Endothelial cell of umbilical vein (primary cell): Measurements from ENCODE around the gene ATXN7L2. TPM values are rescaled to one million over a fixed set of nuclear protein-coding genes. Genes with fewer than 3 reads are reported as not detected.

Source experiments
- BruUV-seq: library from RNA; stranded (reverse); fragments of 400-500 nt; replicated peaks from 2 replicates; lab custom pipeline; 2021; lab: Mats Ljungman, UMichigan
- CTCF ChIA-PET: fragments of 300-600, 350-600 bp; sonication (Branson Sonifier 250); formaldehyde crosslinking; loops from one replicate; lab custom pipeline; 2021; ENCODE audit warnings: antibody characterized with exemption, inconsistent platforms; lab: Charles Lee
- POLR2A ChIA-PET: fragments of 300-600, 350-600 bp; sonication (Branson Sonifier 250); formaldehyde crosslinking; loops from one replicate; lab custom pipeline; 2021; ENCODE audit warnings: antibody characterized with exemption, inconsistent platforms; lab: Charles Lee
- DNase-seq: peaks from one replicate; pipeline ENCODE4 v3.0.0-alpha.2; 2011; ENCODE audit warnings: low read depth, low spot score
- FAIRE-seq: peaks from 2 replicates; lab custom pipeline; 2011; peaks lifted over from hg19 to GRCh38; lab: Jason Lieb, UNC
- H2AFZ ChIP-seq: 2 replicates; pipeline ENCODE4 v1.6.0; 2012; ENCODE audit warnings: low read depth, low read length, control low read depth, inconsistent platforms
- H3K27ac ChIP-seq: 2 replicates; pipeline ENCODE4 v1.5.1; 2011; ENCODE audit warnings: low read depth, mild to moderate bottlenecking, control low read depth, low read length, moderate library complexity; ENCODE audit not compliant: insufficient read depth
- H3K27me3 ChIP-seq, 2 experiments: 2 replicates each; pipeline versions ENCODE4 v1.6.0 to v1.6.1; 2011; ENCODE audit warnings: low read length in 2 of 2, mixed read lengths in 1 of 2; ENCODE audit not compliant: control insufficient read depth in 2 of 2, insufficient read depth in 2 of 2
- H3K36me3 ChIP-seq, 2 experiments: 2 replicates in 1 of 2; 3 replicates in 1 of 2; pipeline ENCODE4 v1.5.1; 2011; ENCODE audit warnings: low read length in 2 of 2, mild to moderate bottlenecking in 1 of 2, moderate library complexity in 1 of 2; ENCODE audit not compliant: control insufficient read depth in 2 of 2, insufficient read depth in 2 of 2; ENCODE audit errors: extremely low read depth in 1 of 2
- H3K4me1 ChIP-seq: 3 replicates; pipeline ENCODE4 v1.5.1; 2011; ENCODE audit warnings: mild to moderate bottlenecking, low read length; ENCODE audit not compliant: control insufficient read depth, insufficient read depth; ENCODE audit errors: extremely low read depth
- H3K4me2 ChIP-seq: 2 replicates; pipeline ENCODE4 v1.6.1; 2011; ENCODE audit warnings: low read length, control low read depth, mixed read lengths; ENCODE audit not compliant: insufficient read depth
- H3K4me3 ChIP-seq, 3 experiments: fragments of 200-600 bp in 1 of 3; sonication (generic), shearing (Covaris generic) in 1 of 3; replicated peaks in 1 of 3; 2 replicates each; pipeline ENCODE4 v1.5.1; 2011 to 2016; ENCODE audit warnings: control low read depth in 3 of 3, low read length in 3 of 3, mild to moderate bottlenecking in 2 of 3, inconsistent platforms in 1 of 3, low read depth in 1 of 3, moderate library complexity in 1 of 3; ENCODE audit not compliant: insufficient read depth in 1 of 3
- H3K79me2 ChIP-seq: 2 replicates; pipeline ENCODE4 v1.6.0; 2012; ENCODE audit warnings: low read length, inconsistent platforms; ENCODE audit not compliant: control insufficient read depth, insufficient read depth
- H3K9ac ChIP-seq: replicated peaks from 2 replicates; pipeline ENCODE3; 2011; ENCODE audit warnings: low read length, control low read depth; ENCODE audit not compliant: insufficient read depth; ENCODE audit errors: extremely low read depth
- H3K9me1 ChIP-seq: replicated peaks from 3 replicates; pipeline ENCODE4 v1.6.0; 2011; ENCODE audit warnings: mild to moderate bottlenecking, low read length; ENCODE audit not compliant: control insufficient read depth, insufficient read depth; ENCODE audit errors: extremely low read depth
- H3K9me3 ChIP-seq: replicated peaks from 2 replicates; pipeline ENCODE4 v1.5.1; 2012; ENCODE audit warnings: low read length, inconsistent platforms; ENCODE audit not compliant: control insufficient read depth, insufficient read depth
- H4K20me1 ChIP-seq: replicated peaks from 2 replicates; pipeline ENCODE3; 2011; ENCODE audit warnings: mild to moderate bottlenecking, low read length; ENCODE audit not compliant: control insufficient read depth, insufficient read depth; ENCODE audit errors: extremely low read depth
- CTCF ChIP-seq, 2 donors: IDR thresholded peaks; 1 replicate in 1 of 2; 2 replicates in 1 of 2; pipeline ENCODE4 v1.5.1; 2011; ENCODE audit warnings: low read length in 2 of 2, mild to moderate bottlenecking in 2 of 2, moderate library complexity in 2 of 2, control low read depth in 1 of 2, inconsistent platforms in 1 of 2, low read depth in 1 of 2; ENCODE audit not compliant: insufficient read depth in 1 of 2; ENCODE audit errors: extremely low read depth in 1 of 2
- EZH2 ChIP-seq: IDR thresholded peaks from 2 replicates; pipeline ENCODE4 v1.6.1; 2012; ENCODE audit warnings: borderline replicate concordance, low read depth, mild to moderate bottlenecking, moderate library complexity, low read length, inconsistent platforms; ENCODE audit not compliant: severe bottlenecking
- FOS ChIP-seq: IDR thresholded peaks from 2 replicates; pipeline ENCODE4 v1.6.1; 2011; ENCODE audit warnings: mild to moderate bottlenecking, low read length, moderate library complexity, borderline replicate concordance; ENCODE audit not compliant: insufficient read depth
- GATA2 ChIP-seq: IDR thresholded peaks from 2 replicates; pipeline ENCODE4 v1.7.0; 2011; ENCODE audit warnings: low read depth, mild to moderate bottlenecking, moderate library complexity, mixed read lengths, low read length; ENCODE audit not compliant: insufficient read length, insufficient read depth
- JUN ChIP-seq: IDR thresholded peaks from 2 replicates; pipeline ENCODE4 v1.6.1; 2011; ENCODE audit warnings: borderline replicate concordance, low read depth; ENCODE audit not compliant: insufficient read length, insufficient read depth
- MAX ChIP-seq: IDR thresholded peaks from 2 replicates; pipeline ENCODE4 v1.6.1; 2011; ENCODE audit not compliant: insufficient read depth, insufficient read length
- MYC ChIP-seq: IDR thresholded peaks from one replicate; pipeline ENCODE4 v1.6.1; 2011; ENCODE audit warnings: mild to moderate bottlenecking, low read depth, low read length
- POLR2A ChIP-seq: IDR thresholded peaks from 2 replicates; pipeline ENCODE4 v1.6.1; 2012; ENCODE audit warnings: low read depth, mild to moderate bottlenecking, control low read depth, low read length
- POLR2AphosphoS5 ChIP-seq: IDR thresholded peaks from 2 replicates; pipeline ENCODE4 v1.6.1; 2012; ENCODE audit warnings: low read depth, mild to moderate bottlenecking, control low read depth, low read length, moderate library complexity; ENCODE audit not compliant: insufficient read depth
- dilution Hi-C: fragments of 300-500 bp; cut with MboI; formaldehyde crosslinking; loops from one replicate; pipeline ENCODE4 v1.15.0; 2019; ENCODE audit warnings: low sequenced_read_pairs; ENCODE audit not compliant: extremely low pct_ligation_motif_present
- intact Hi-C: fragments of 100-400 bp; cut with micrococcal nuclease; formaldehyde crosslinking; loops from one replicate; pipeline ENCODE4 v1.10.0; 2022
- polyA plus RNA-seq, 4 experiments: library from polyadenylated mRNA; depleted of rRNA in 3 of 4; stranded (reverse) in 3 of 4; unstranded in 1 of 4; fragments of >200 nt; gene quantifications; 2 replicates each; pipeline versions ENCODE4 v1.2.1 to v1.2.3, GENCODE V29; 2011 to 2012; ENCODE audit warnings: missing spikeins in 1 of 4
- total RNA-seq: library from RNA; stranded (reverse); gene quantifications from 2 replicates; pipeline ENCODE4 v1.2.3, GENCODE V29; 2021

Gene ATXN7L2
- total and polyA plus RNA-seq, 2 donors (not counting 3 experiments of a cell fraction or from before 2014, with no cell fraction given), result 4.4 to 4.9 TPM

- no TSS peak for BruUV-seq
- H3K27ac ChIP-seq, result no peak overlapping the region
- H4K20me1 ChIP-seq, result no peaks in the 10 kb centered on the region
- peaks cover 0 to 2% of the 10 kb centered on the region in 2 experiments for H3K27me3 ChIP-seq
- TF ChIP-seq GATA2 (no peak), POLR2A (no peak), MAX (no peak), FOS (no peak), EZH2 (no peak), POLR2AphosphoS5 (no peak), CTCF (IDR thresholded peaks at IDR 0.05; ENCODE audit: extremely low read depth in 1 of 2, insufficient read depth in 1 of 2, low read depth in 1 of 2, low read length in 2 of 2) (no peak), JUN (no peak), MYC (no peak)
- no peak overlapping the region for H3K4me2 ChIP-seq
- no peak overlapping the region for H3K9ac ChIP-seq
- H3K79me2 ChIP-seq, result no peaks in the 10 kb centered on the region
- no peaks in the 10 kb centered on the region for H3K36me3 ChIP-seq
- H2AFZ ChIP-seq, result no peak overlapping the region
- POLR2A ChIA-PET, result no interaction called here
- no peak overlapping the region for H3K4me3 ChIP-seq
- intact Hi-C loops (no loop called here), dilution Hi-C loops (no loop called here)
- no peaks in the 10 kb centered on the region for H3K9me1 ChIP-seq
- CTCF ChIA-PET, result no interaction called here
- DNase-seq (no peak), FAIRE-seq (no peak)
- H3K4me1 ChIP-seq, result no peaks in the 10 kb centered on the region
- H3K9me3 ChIP-seq, result no peaks in the 10 kb centered on the region
Observed at GRCh38 chr1:109434484-109434883, 49.2 kb upstream of the ATXN7L2 start.
